HepG2 (cell line): Measurements from ENCODE around the gene DCUN1D4. TPM values are rescaled to one million over a fixed set of nuclear protein-coding genes. Genes with fewer than 3 reads are reported as not detected.

Experiments
- AKNA ChIP-seq: sonication (generic); formaldehyde crosslinking; IDR thresholded peaks from 2 replicates; pipeline ENCODE4 v1.4.0; 2020; ENCODE audit warnings: missing genetic modification reagents, borderline replicate concordance
- BCLAF1 ChIP-seq: fragments of 450-650 bp; IDR thresholded peaks from 2 replicates; pipeline ENCODE4 v1.6.1; 2017; ENCODE audit warnings: mild to moderate bottlenecking
- GRHL1 ChIP-seq: sonication (generic); formaldehyde crosslinking; conservative IDR thresholded peaks from 2 replicates; pipeline ENCODE4 v1.8.0; 2022; ENCODE audit warnings: missing genetic modification reagents
- LCORL ChIP-seq, 2 experiments: fragments of 450-650 bp in 1 of 2; sonication (generic) in 1 of 2; formaldehyde crosslinking in 1 of 2; IDR thresholded peaks; 2 replicates each; pipeline versions ENCODE4 v1.5.0 to v1.6.1; 2017 to 2020; ENCODE audit warnings: antibody characterized with exemption in 1 of 2, missing genetic modification reagents in 1 of 2
- NBN ChIP-seq: fragments of 450-650 bp; conservative IDR thresholded peaks from 2 replicates; pipeline ENCODE4 v1.6.1; 2017
- NCOR1 ChIP-seq: fragments of 200-600 bp; sonication (generic); IDR thresholded peaks from 2 replicates; pipeline ENCODE4 v1.7.0; 2017; ENCODE audit warnings: antibody characterized with exemption, low read length, borderline replicate concordance
- POLR2AphosphoS5 ChIP-seq: IDR thresholded peaks from 2 replicates; pipeline ENCODE4 v1.6.1; 2012; ENCODE audit warnings: low read depth, low read length
- PRMT3 ChIP-seq: sonication (generic); formaldehyde crosslinking; IDR thresholded peaks from 2 replicates; pipeline ENCODE4 v1.8.1; 2022; ENCODE audit warnings: low read depth, mild to moderate bottlenecking, moderate library complexity, missing genetic modification reagents, borderline replicate concordance
- PTBP1 ChIP-seq: fragments of 200-400 bp; formaldehyde crosslinking; IDR thresholded peaks from 2 replicates; pipeline ENCODE4 v1.6.1; 2018; ENCODE audit warnings: low read length, low read depth; ENCODE audit not compliant: poor library complexity, severe bottlenecking
- STAT6 ChIP-seq: sonication (generic); formaldehyde crosslinking; IDR thresholded peaks from 2 replicates; pipeline ENCODE4 v1.4.0; 2020; ENCODE audit warnings: missing genetic modification reagents, mild to moderate bottlenecking, borderline replicate concordance
- TFDP1 ChIP-seq: IDR thresholded peaks from 2 replicates; pipeline ENCODE4 v1.6.1; 2016; ENCODE audit warnings: missing compliant biosample characterization, missing genetic modification reagents, borderline replicate concordance
- ZNF709 ChIP-seq: sonication (generic); formaldehyde crosslinking; IDR thresholded peaks from 2 replicates; pipeline ENCODE4 v1.5.0; 2020; ENCODE audit warnings: mild to moderate bottlenecking, missing genetic modification reagents
- ZNF749 ChIP-seq: sonication (generic); formaldehyde crosslinking; IDR thresholded peaks from 2 replicates; pipeline ENCODE4 v1.8.0; 2022; ENCODE audit warnings: mild to moderate bottlenecking, missing genetic modification reagents, moderate library complexity, borderline replicate concordance
- polyA plus RNA-seq, 8 experiments: library from polyadenylated mRNA; depleted of rRNA in 3 of 8; stranded (reverse) in 7 of 8; unstranded in 1 of 8; fragments of >200 nt; fragmentation: Illumina TruSeq in 4 of 8; extraction: Trizol in 4 of 8; gene quantifications; 2 replicates each; pipeline versions ENCODE4 v1.2.1 to v1.2.3, GENCODE V29; 2011 to 2016; ENCODE audit warnings: low read depth in 4 of 8, missing spikeins in 1 of 8, mixed read lengths in 1 of 8; ENCODE audit not compliant: insufficient read depth in 1 of 8
- total RNA-seq, 5 experiments: library from RNA; depleted of rRNA; stranded (reverse); fragments of >200 nt; fragmentation: Illumina TruSeq; extraction: Trizol; gene quantifications; 2 replicates each; pipeline ENCODE4 v1.2.3, GENCODE V29; 2016; ENCODE audit warnings: low read depth in 1 of 5

The DCUN1D4 gene
- total and polyA plus RNA-seq, 2 of the 13 experiments (the other 11 are each of a cell fraction or from before 2014, with no cell fraction given): 27.9 to 44.4 TPM

- no peak for TF ChIP-seq AKNA (CRISPR knock-in tag)
- no peak for TF ChIP-seq BCLAF1
- TF ChIP-seq NBN: no peak
- TF ChIP-seq TFDP1 (CRISPR knock-in tag): peak; percentile 59; the same call in 1 of the 2 replicates
- TF ChIP-seq NCOR1: no peak
- no peak for TF ChIP-seq ZNF749
- peak; percentile 74 for TF ChIP-seq POLR2AphosphoS5
- TF ChIP-seq PTBP1: no peak
- no peak for TF ChIP-seq PRMT3 (CRISPR knock-in tag)
- peak; percentile 60; the same call in 1 of the 2 replicates for TF ChIP-seq STAT6
- TF ChIP-seq ZNF709 (CRISPR knock-in tag): no peak
- no peak for TF ChIP-seq LCORL (IDR thresholded peaks at IDR 0.05)
- peak; percentile 42; the same call in 1 of the 2 replicates for TF ChIP-seq LCORL (CRISPR knock-in tag; IDR thresholded peaks at IDR 0.05)
- no peak for TF ChIP-seq GRHL1 (CRISPR knock-in tag)
Measured at GRCh38 chr4:51844153-51845054, 1.5 kb downstream of the DCUN1D4 start (continued).
